Activated T-helper 2 cell treated with anti-CD3 and anti-CD28 coated beads, Interferon-gamma antibody, Interleukin-2, Interleukin-4, amounts not matched to agents 10 μg/mL and 5 μg/mL and 100 μg/mL, durations not matched to agents 14 hours and 24 hours and 36 hours (primary cell): ENCODE data around the gene COBL. TPM values are rescaled to one million over a fixed set of nuclear protein-coding genes. Genes with fewer than 3 reads are reported as not detected.

ENCODE experiments used
- DNase-seq: peaks from one replicate; pipeline ENCODE4 v3.0.0; 2021; ENCODE audit warnings: low spot score
- H3K27ac Mint-ChIP-seq: one replicate; pipeline ENCODE4 v1.8.0; 2021; ENCODE audit warnings: mixed read lengths
- H3K27me3 Mint-ChIP-seq: one replicate; pipeline ENCODE4 v1.8.0; 2021; ENCODE audit warnings: low read depth, mixed read lengths
- H3K36me3 Mint-ChIP-seq: one replicate; pipeline ENCODE4 v1.8.0; 2021; ENCODE audit warnings: low read depth, mixed read lengths
- H3K4me1 Mint-ChIP-seq: one replicate; pipeline ENCODE4 v1.8.0; 2021; ENCODE audit warnings: low read depth, mixed read lengths
- H3K4me3 Mint-ChIP-seq: one replicate; pipeline ENCODE4 v1.8.0; 2021; ENCODE audit warnings: low read depth, mild to moderate bottlenecking, moderate library complexity, mixed read lengths
- H3K9me3 Mint-ChIP-seq: one replicate; pipeline ENCODE4 v1.8.0; 2021; ENCODE audit warnings: mixed read lengths
- intact Hi-C: fragments of 100-400 bp; cut with micrococcal nuclease; formaldehyde crosslinking; loops from one replicate; pipeline ENCODE4 v1.15.1; 2023
- total RNA-seq: library from RNA; stranded (reverse); gene quantifications from 2 replicates; pipeline ENCODE4 v1.2.3, GENCODE V29; 2022

COBL gene
- total RNA-seq, 1 donor from 2014 or later: not detected

GRCh38 chr7:51260516-51260915 lies 56.1 kb downstream of the COBL start:
- Mint-ChIP-seq H3K4me1 (no peaks in the 10 kb centered on the region), H3K27ac (no peak overlapping the region), H3K27me3 (peaks cover 1% of the 10 kb centered on the region), H3K36me3 (no peaks in the 10 kb centered on the region), H3K9me3 (no peaks in the 10 kb centered on the region), H3K4me3 (no peak overlapping the region)
- DNase-seq: no peak
- intact Hi-C loops: no loop called here

GRCh38 chr7:51259766-51260165 lies 56.8 kb downstream of the COBL start:
- H3K36me3 Mint-ChIP-seq: no peaks in the 10 kb centered on the region
- H3K4me3 Mint-ChIP-seq: no peak overlapping the region
- no peak for DNase-seq
- H3K9me3 Mint-ChIP-seq: no peaks in the 10 kb centered on the region
- H3K27me3 Mint-ChIP-seq: peaks cover 1% of the 10 kb centered on the region
- H3K4me1 Mint-ChIP-seq: no peaks in the 10 kb centered on the region
- H3K27ac Mint-ChIP-seq: no peak overlapping the region
- intact Hi-C loops: no loop called here

GRCh38 chr7:51256916-51257315 lies 59.7 kb downstream of the COBL start:
- peaks cover 3% of the 10 kb centered on the region for H3K27me3 Mint-ChIP-seq
- H3K27ac Mint-ChIP-seq: no peak overlapping the region
- no peaks in the 10 kb centered on the region for H3K9me3 Mint-ChIP-seq
- DNase-seq: no peak
- no peak overlapping the region for H3K4me3 Mint-ChIP-seq
- H3K36me3 Mint-ChIP-seq: no peaks in the 10 kb centered on the region
- H3K4me1 Mint-ChIP-seq: no peaks in the 10 kb centered on the region
- intact Hi-C loops: no loop called here

GRCh38 chr7:51256209-51256781 lies 60.3 kb downstream of the COBL start:
- no peaks in the 10 kb centered on the region for H3K4me1 Mint-ChIP-seq
- H3K36me3 Mint-ChIP-seq: no peaks in the 10 kb centered on the region
- no peak for DNase-seq
- intact Hi-C loops: no loop called here
- no peak overlapping the region for H3K27ac Mint-ChIP-seq
- H3K9me3 Mint-ChIP-seq: no peaks in the 10 kb centered on the region
- H3K4me3 Mint-ChIP-seq: no peak overlapping the region
- peaks cover 3% of the 10 kb centered on the region for H3K27me3 Mint-ChIP-seq

- Mint-ChIP-seq H3K27me3 (peaks cover 3% of the 10 kb centered on the region), H3K36me3 (no peaks in the 10 kb centered on the region), H3K4me3 (no peak overlapping the region), H3K27ac (no peak overlapping the region), H3K9me3 (no peaks in the 10 kb centered on the region), H3K4me1 (no peaks in the 10 kb centered on the region)
- intact Hi-C loops: no loop called here
- DNase-seq: no peak
Observed at GRCh38 chr7:51255536-51256208, 60.9 kb downstream of the COBL start.

GRCh38 chr7:51255036-51255435 lies 61.6 kb downstream of the COBL start:
- Mint-ChIP-seq H3K4me1 (no peaks in the 10 kb centered on the region), H3K36me3 (no peaks in the 10 kb centered on the region)

GRCh38 chr7:51253157-51253556 lies 63.5 kb downstream of the COBL start:
- Mint-ChIP-seq H3K36me3 (no peaks in the 10 kb centered on the region), H3K4me3 (no peak overlapping the region)

More at GRCh38 chr7:51255036-51255435, 61.6 kb downstream of the COBL start:
- Mint-ChIP-seq H3K4me3 (no peak overlapping the region), H3K9me3 (no peaks in the 10 kb centered on the region), H3K27me3 (peaks cover 3% of the 10 kb centered on the region), H3K27ac (no peak overlapping the region)
- no peak for DNase-seq
- intact Hi-C loops: no loop called here

GRCh38 chr7:51251290-51251689 lies 65.3 kb downstream of the COBL start:
- no peak for DNase-seq
- Mint-ChIP-seq H3K9me3 (no peaks in the 10 kb centered on the region), H3K27ac (no peak overlapping the region), H3K36me3 (no peaks in the 10 kb centered on the region), H3K4me1 (no peaks in the 10 kb centered on the region), H3K27me3 (peaks cover 1% of the 10 kb centered on the region), H3K4me3 (no peak overlapping the region)
- intact Hi-C loops: no loop called here

More at GRCh38 chr7:51253157-51253556, 63.5 kb downstream of the COBL start:
- Mint-ChIP-seq H3K9me3 (no peaks in the 10 kb centered on the region), H3K27ac (no peak overlapping the region), H3K4me1 (no peaks in the 10 kb centered on the region), H3K27me3 (peaks cover 3% of the 10 kb centered on the region)
- DNase-seq: no peak
- intact Hi-C loops: no loop called here

- Mint-ChIP-seq H3K27me3 (peaks cover 1% of the 10 kb centered on the region), H3K4me1 (no peaks in the 10 kb centered on the region), H3K27ac (no peak overlapping the region), H3K36me3 (no peaks in the 10 kb centered on the region), H3K9me3 (no peaks in the 10 kb centered on the region), H3K4me3 (no peak overlapping the region)
- no peak for DNase-seq
- intact Hi-C loops: no loop called here
Observed at GRCh38 chr7:51250512-51250911, 66.1 kb downstream of the COBL start.

- intact Hi-C loops: no loop called here
- DNase-seq: no peak
- Mint-ChIP-seq H3K27me3 (peaks cover 1% of the 10 kb centered on the region), H3K9me3 (no peaks in the 10 kb centered on the region), H3K4me3 (no peak overlapping the region), H3K36me3 (no peaks in the 10 kb centered on the region), H3K27ac (no peak overlapping the region), H3K4me1 (no peaks in the 10 kb centered on the region)
Observed at GRCh38 chr7:51249991-51250390, 66.6 kb downstream of the COBL start.

- no peak for DNase-seq
- Mint-ChIP-seq H3K4me3 (no peak overlapping the region), H3K27ac (no peak overlapping the region), H3K4me1 (no peaks in the 10 kb centered on the region), H3K9me3 (no peaks in the 10 kb centered on the region), H3K36me3 (no peaks in the 10 kb centered on the region), H3K27me3 (peaks cover under 1% of the 10 kb centered on the region)
- intact Hi-C loops: no loop called here
Observed at GRCh38 chr7:51249187-51249945, 67.2 kb downstream of the COBL start.

GRCh38 chr7:51246258-51247245 lies 70.1 kb downstream of the COBL start:
- H3K27me3 Mint-ChIP-seq: no peaks in the 10 kb centered on the region
- no peak for DNase-seq
- intact Hi-C loops: no loop called here
- no peaks in the 10 kb centered on the region for H3K36me3 Mint-ChIP-seq
- H3K4me1 Mint-ChIP-seq: no peaks in the 10 kb centered on the region
- no peak overlapping the region for H3K4me3 Mint-ChIP-seq
- no peaks in the 10 kb centered on the region for H3K9me3 Mint-ChIP-seq
- no peak overlapping the region for H3K27ac Mint-ChIP-seq
